NCI-H1092 (cell line): Measurements from ENCODE around the gene CPA2.
"Not testable (repeated sequence)": the region's sequence is repeated elsewhere in the genome, so short reads cannot be mapped to it uniquely, and the experiment has no call there.

Source experiments
- DNase-seq: peaks from one replicate; lab custom pipeline; 2025; lab: John Stamatoyannopoulos, UW

The CPA2 gene

DNA sequence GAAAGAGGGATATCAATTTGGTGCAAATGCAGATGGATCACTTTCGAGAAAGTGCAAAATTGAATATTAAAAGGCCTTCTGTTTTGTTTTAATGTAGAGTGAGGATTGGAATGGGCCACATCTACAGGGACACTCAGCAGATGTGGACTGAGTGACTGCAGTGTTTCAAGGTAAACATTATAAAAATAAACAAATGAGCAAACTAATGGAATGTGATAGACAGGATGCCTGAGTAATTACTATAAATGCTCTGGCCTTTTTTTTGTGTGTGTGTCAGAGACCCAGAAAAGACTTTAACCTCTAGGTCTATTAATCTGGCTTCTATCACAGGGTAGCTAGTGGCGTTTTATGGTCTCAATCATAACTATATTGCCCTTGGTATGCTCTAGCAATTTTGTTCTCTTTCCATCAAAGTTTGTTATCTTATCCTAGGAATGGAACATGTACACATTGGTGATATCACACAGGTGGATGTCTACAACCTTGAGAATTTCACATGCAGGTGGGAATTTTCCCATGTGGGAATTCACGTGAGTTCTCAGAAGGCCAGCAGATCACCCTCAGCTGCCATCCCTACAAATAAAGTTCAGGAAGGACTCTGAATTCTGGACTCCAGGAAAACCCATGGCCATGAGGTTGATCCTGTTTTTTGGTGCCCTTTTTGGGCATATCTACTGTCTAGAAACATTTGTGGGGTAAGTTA, at the start of gene CPA2:
Gene CPA2 (plus strand): TSS at position 606 of the 703 bp plus-strand sequence. CDS start 19 bp downstream, at position 625.
- DNase-seq, result no peak

- DNase-seq, result no peak
Measured at GRCh38 chr7:130218806-130219620, 47.6 kb upstream of the CPA2 start.

GRCh38 chr7:130219871-130220270, 46.8 kb upstream of the CPA2 start:
- DNase-seq, result no peak

GRCh38 chr7:130221746-130222145, 44.9 kb upstream of the CPA2 start:
- DNase-seq, result no peak

GRCh38 chr7:130223646-130224045, 43.0 kb upstream of the CPA2 start:
- DNase-seq, result no peak

- no peak for DNase-seq
Measured at GRCh38 chr7:130224210-130224609, 42.5 kb upstream of the CPA2 start.

GRCh38 chr7:130224923-130225322, 41.7 kb upstream of the CPA2 start:
- not testable (repeated sequence) for DNase-seq

GRCh38 chr7:130226333-130226732, 40.3 kb upstream of the CPA2 start:
- no peak for DNase-seq

- DNase-seq, result no peak
Measured at GRCh38 chr7:130227883-130228575, 38.6 kb upstream of the CPA2 start.

DNA sequence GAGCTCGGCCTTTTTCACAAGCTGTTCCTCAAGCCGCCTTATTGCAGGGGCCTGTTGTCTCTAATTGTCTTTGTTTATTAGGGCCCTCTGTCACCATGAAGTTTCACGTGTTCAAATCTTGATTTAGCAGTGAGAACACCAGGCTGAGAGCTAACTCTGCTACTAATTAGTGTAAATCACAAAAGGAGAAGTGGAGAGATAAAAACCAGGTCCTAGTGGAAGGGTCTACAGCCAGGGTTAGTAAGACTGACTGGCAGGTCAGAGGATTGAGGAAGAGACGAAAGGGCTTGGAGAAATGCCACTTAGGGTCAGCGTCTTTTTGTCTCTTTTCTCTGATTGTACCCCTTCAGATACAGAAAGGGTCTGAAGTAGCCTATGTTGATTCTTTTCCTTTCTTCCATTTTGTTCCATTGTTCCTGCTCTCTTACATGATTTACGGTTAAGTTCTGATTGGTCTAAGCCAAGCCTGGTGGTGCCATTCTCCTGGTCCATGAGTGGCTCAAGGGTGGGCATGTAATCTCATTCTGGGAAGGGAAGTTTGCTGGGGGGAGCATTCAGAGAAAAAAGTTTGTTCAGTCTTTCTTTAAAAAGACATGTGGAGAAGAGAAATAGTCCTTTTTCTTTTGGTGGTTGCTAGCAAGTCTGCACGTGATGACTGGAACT, 37.7 kb upstream of the CPA2 start:
- no peak for DNase-seq

DNA sequence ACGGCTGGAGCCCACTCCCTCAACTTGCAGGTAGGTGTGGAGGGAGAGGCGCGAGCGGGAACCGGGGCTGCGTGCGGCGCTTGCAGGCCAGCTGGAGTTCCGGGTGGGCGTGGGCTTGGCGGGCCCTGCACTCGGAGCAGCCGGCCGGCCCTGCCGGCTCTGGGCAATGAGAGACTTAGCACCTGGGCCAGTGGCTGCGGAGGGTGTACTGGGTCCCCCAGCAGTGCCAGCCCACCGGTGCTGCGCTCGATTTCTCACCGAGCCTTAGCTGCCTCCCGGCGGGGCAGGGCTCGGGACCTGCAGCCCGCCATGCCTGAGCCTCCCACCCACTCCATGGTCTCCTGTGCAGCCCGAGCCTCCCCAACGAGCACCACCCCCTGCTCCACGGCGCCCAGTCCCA, 36.7 kb upstream of the CPA2 start:
- not testable (repeated sequence) for DNase-seq

GRCh38 chr7:130231792-130232191, 34.9 kb upstream of the CPA2 start:
- DNase-seq, result no peak

GRCh38 chr7:130232209-130232608, 34.5 kb upstream of the CPA2 start:
- DNase-seq, result no peak

DNA sequence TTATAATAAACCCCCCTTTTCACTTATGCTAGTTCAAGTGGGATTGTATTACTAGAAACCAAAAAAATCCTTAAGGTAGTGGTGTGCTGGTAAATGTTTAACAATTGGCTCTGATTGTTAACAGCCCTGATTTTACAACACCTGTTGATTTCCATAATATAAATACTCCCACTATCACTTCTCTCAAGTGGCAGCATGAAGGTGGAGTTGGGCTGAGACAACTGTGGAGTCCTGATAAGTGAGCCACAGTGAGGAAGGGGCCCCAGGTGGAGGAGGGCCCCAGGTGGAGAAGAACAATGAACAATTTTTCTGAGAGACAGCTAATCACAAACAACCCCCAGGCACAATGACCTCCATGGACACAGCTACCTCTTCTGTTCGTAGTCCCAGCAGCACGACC, 32.6 kb upstream of the CPA2 start:
- DNase-seq, result no peak

DNA sequence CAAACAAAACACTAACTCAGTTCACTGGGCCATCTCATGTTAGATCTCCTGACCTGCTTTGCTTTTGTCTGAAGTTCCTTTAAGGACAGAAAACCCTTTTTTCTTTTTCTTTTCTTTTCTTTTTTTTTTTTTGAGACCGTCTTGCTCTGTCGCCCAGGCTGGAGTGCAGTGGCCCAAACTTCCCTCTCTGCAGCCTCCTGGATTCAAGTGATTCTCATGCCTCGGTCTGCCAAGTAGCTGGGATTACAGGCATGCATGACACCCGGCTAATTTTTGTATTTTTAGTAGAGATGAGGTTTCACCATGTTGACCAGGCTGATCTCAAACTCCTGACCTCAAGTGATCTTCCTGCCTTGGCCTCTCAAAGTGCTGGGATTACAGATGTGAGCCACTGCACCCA, 30.3 kb upstream of the CPA2 start:
- not testable (repeated sequence) for DNase-seq

GRCh38 chr7:130240240-130240639, 26.4 kb upstream of the CPA2 start:
- DNase-seq, result no peak

GRCh38 chr7:130242198-130243014, 24.3 kb upstream of the CPA2 start:
- DNase-seq, result peak; percentile 68

DNA sequence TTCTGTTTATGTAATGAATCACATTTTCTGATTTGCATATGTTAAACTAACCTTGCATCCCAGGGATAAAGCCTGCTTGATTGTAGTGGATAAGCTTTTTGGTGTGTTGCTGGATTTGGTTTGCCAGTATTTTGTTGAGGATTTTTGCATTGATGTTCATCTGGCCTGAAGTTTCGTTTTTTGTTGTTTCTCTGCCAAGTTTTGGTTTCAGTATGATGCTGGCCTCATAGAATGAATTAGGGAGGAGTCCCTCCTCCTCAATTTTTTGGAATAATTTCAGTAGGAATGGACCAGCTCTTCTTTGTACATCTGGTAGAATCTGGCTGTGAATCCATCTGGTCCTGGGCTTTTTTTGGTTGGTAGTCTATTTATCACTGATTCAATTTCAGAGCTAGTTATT, 23.2 kb upstream of the CPA2 start:
- not testable (repeated sequence) for DNase-seq

DNA sequence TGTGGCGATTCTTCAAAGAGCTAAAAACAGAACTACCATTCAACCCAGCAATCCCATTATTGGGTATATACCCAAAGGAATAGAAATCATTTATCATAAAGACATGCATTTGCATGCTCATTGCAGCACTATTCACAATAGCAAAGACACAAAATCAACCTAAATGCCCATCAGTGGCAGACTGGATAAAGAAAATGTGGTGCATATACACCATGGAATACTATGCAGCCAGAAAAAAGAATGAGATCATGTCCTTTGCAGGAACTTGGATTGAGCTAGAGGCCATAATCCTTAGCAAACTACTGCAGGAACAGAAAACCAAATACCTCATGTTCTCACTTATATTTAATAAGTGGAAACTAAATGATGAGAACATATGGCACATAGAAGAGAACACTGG, 20.2 kb upstream of the CPA2 start:
- not testable (repeated sequence) for DNase-seq

DNA sequence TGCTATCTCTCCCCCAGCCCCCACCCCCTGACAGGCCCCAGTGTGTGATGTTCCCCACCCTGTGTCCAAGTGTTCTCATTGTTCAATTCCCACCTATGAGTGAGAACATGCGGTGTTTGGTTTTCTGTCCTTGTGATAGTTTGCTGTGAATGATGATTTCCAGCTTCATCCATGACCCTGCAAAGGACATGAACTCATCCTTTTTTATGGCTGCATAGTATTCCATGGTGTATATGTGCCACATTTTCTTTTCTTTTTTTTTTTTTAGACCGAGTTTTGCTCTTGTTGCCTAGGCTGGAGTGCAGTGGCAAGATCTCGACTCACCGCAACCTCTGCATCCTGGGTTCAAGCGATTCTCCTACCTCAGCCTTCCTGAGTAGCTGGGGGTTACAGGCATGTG, 17.8 kb upstream of the CPA2 start:
- DNase-seq, result not testable (repeated sequence)

DNA sequence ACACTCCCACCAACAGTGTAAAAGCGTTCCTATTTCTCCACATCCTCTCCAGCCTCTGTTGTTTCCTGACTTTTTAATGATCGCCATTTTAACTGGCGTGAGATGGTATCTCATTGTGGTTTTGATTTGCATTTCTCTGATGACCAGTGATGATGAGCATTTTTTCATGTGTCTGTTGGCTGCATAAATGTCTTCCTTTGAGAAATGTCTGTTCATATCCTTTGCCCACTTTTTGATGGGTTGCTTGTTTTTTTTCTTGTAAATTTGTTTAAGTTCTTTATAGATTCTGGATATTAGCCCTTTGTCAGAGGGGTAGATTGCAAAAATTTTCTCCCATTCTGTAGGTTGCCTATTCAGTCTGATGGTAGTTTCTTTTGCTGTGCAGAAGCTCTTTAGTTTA, 17.0 kb upstream of the CPA2 start:
- DNase-seq, result not testable (repeated sequence)
